Activated naive CD8-positive, alpha-beta T cell (primary cell): ENCODE measurements around the gene NUAK1.

Experiments
- H3K27ac Mint-ChIP-seq: one replicate; pipeline ENCODE4 v1.8.0; 2021; ENCODE audit warnings: mixed read lengths
- H3K27me3 Mint-ChIP-seq: one replicate; pipeline ENCODE4 v1.8.0; 2021; ENCODE audit warnings: mixed read lengths
- H3K36me3 Mint-ChIP-seq: one replicate; pipeline ENCODE4 v1.8.0; 2021; ENCODE audit warnings: mixed read lengths
- H3K4me1 Mint-ChIP-seq: one replicate; pipeline ENCODE4 v1.8.0; 2021; ENCODE audit warnings: low read depth, mixed read lengths
- H3K4me3 Mint-ChIP-seq: one replicate; pipeline ENCODE4 v1.8.0; 2021; ENCODE audit warnings: mild to moderate bottlenecking, mixed read lengths
- H3K9me3 Mint-ChIP-seq: one replicate; pipeline ENCODE4 v1.8.0; 2021; ENCODE audit warnings: low read depth, mixed read lengths

Gene NUAK1

DNA sequence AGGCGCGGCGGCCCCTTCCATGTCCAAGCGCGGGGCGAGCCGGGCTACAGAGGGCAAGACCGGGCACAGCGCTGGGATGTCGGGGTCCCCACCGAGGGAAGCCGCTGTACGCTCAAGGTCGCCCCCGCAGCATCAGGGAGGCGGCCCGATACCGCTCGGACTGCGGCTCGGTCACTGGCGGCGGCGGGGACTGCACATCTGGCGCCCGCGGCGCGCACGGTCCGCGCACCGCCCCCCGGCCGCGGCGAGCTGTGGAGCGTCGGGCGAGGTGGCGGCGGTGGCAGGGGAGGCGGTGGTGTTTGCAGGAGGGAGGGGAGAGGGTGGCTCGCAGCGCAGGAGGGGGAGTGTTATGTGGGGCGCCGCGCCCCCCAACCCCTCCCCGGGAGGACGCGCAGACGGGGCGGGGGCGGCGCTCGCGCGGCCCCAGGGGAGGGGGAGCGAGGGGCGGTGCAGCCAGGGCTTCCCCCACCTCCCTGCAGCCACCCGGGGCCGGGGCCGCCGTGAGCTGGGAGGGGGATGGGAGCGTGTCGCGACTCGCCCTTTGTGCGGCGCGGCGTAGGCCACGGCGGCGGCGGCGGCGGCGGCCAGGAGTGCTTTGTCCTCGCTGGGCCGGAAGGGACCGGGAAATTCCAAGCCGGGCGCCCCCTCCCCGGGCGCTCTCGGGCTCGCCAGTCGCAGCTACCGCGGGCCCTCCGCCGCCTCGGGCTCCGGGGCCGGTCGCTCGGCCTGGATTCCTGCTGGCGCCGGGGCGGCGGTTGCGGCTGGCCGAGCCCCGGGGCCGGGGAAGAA is at the start of gene NUAK1:
Gene NUAK1 (minus strand): TSS at position 322 of the 789 bp plus-strand sequence. CDS start 301 bp downstream, at position 21.
- Mint-ChIP-seq H3K9me3 (no peaks in the 10 kb centered on the region), H3K4me3 (peak within 1 kb of the TSS; percentile 81), H3K4me1 (peaks cover 16% of the 10 kb centered on the region), H3K27me3 (peaks cover 48% of the 10 kb centered on the region), H3K27ac (no peak within 1 kb of the TSS), H3K36me3 (no peaks in the 10 kb centered on the region)

DNA sequence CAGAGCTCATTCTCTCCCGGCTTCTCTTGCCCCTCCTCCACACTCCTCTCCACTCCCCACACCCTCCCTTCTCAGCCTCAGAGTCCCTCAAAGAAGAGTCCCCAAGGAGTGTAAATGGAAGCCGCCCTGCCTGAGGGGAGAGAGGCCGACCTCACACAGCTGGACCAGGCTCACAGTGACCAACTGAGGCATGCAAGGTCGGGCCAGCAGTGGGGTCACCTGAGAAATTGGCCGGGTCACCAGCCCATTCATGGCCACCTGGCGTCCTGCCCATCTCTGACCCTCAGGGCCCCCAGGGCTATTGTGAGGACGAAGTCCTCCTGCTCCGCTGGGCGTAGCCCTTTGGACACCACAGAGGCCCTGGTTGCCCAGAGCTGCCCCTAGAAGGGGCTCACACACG is 49.5 kb upstream of the NUAK1 start:
- Mint-ChIP-seq H3K9me3 (no peaks in the 10 kb centered on the region), H3K36me3 (no peaks in the 10 kb centered on the region), H3K4me3 (no peak overlapping the region), H3K4me1 (no peaks in the 10 kb centered on the region), H3K27me3 (peaks cover 6% of the 10 kb centered on the region), H3K27ac (no peak overlapping the region)

DNA sequence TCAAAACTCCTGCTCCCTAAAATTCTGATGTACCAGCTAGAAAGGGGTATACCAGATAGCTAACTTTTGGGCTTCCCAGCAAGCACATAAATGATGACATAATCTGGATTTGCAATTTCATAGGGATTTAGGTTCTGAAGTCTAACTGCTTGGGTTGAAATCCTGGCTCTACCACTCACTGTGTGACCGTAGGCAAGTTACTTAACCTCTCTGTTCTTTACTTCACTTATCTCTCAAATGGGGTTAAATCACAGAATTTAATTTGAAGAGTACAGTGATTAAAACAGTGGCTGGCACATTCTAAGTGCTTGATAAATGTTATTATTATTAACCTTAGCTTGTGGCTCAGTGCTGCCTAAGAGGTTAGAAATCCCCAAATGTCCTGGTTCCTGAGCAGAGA is 49.1 kb upstream of the NUAK1 start:
- no peaks in the 10 kb centered on the region for H3K4me1 Mint-ChIP-seq
- H3K9me3 Mint-ChIP-seq, result no peaks in the 10 kb centered on the region
- H3K27me3 Mint-ChIP-seq, result peaks cover 8% of the 10 kb centered on the region
- H3K27ac Mint-ChIP-seq, result no peak overlapping the region
- H3K4me3 Mint-ChIP-seq, result no peak overlapping the region
- no peaks in the 10 kb centered on the region for H3K36me3 Mint-ChIP-seq

DNA sequence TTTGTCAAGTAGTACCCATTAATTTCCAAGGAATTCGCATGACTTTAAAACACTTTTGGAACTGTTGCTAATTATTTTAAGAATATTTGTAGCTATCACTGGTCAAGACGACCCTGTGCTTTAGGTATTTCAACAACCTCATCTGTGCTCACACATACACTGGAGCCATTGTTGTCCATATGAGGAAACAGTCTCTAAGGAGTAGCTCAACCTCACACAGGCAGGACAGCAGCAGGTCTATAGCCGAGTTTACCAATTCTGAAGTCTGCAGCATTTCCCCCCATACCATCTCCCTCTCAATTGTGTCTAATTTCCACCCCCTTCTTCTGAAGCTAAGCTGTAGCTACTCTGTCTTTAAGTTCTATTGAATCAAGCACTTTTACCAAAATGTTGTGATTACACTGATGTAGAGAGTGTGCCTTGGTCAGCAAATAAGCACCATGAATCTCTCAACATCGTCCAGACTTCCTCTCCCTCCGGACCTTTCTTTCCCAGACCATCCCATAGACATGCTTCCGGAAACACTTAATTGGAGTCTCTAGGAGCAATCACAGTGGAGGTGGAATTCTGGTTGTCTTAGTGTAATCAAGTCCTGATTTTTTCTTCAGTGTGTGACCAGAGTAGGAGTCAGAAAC is 48.5 kb upstream of the NUAK1 start:
- no peaks in the 10 kb centered on the region for H3K36me3 Mint-ChIP-seq
- H3K27ac Mint-ChIP-seq, result no peak overlapping the region
- H3K9me3 Mint-ChIP-seq, result no peaks in the 10 kb centered on the region
- H3K4me3 Mint-ChIP-seq, result no peak overlapping the region
- H3K27me3 Mint-ChIP-seq, result peaks cover 8% of the 10 kb centered on the region
- no peaks in the 10 kb centered on the region for H3K4me1 Mint-ChIP-seq

DNA sequence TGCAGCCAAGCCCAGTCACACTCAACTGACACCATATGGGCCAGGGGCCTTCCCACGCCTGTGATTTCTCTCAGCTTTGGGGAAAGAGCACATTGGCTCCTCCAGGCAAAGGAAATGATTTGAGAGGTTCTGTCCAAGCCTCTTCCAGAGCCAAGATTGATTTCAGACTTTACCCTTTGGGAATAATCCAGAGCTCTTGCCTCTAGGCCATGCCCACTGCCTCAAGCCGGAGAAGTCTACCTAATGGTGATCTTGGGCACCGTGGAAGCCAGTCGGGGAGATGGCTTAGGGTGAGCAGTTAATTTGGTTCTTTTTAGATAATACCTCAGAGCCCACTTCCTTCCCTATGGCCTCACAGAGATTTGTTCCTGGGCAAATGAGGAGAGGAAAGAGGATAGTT is 45.0 kb upstream of the NUAK1 start:
- peaks cover 8% of the 10 kb centered on the region for H3K27me3 Mint-ChIP-seq
- no peak overlapping the region for H3K27ac Mint-ChIP-seq
- H3K4me3 Mint-ChIP-seq, result no peak overlapping the region
- H3K36me3 Mint-ChIP-seq, result no peaks in the 10 kb centered on the region
- no peaks in the 10 kb centered on the region for H3K9me3 Mint-ChIP-seq
- no peaks in the 10 kb centered on the region for H3K4me1 Mint-ChIP-seq

DNA sequence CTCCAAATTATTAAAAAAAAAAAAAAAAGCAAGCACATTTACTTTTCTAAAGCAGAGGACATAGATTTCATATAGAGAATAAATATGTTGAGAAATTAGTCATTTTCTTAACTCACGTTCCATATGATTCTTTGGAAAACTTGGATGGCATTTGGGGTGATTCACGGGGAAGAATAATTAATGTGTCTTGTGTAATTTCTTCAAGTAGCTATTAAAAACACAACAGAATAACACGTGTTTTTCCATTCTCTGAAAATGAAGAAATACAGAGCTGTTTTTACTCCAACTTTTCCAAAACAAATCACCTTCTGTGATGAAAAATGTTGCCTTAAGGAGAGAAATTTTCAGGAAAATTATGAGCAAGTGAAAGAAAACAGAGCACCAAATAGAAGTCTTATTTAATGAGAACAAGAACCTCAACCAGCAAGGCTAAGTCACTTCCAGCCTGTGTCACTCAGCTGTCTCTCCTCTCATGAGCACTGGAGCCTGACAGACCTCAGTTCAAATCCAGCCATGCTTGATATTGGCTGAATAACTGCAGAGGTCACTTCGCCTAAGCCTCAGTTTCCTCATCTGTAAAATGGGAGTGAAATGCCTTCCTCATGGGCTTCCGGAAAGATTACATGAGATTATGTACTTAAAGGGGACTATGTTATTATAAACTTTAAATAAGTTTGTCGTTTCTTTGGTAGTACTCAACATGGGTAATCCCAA is 42.8 kb upstream of the NUAK1 start:
- Mint-ChIP-seq H3K27me3 (peaks cover 5% of the 10 kb centered on the region), H3K36me3 (no peaks in the 10 kb centered on the region), H3K9me3 (no peaks in the 10 kb centered on the region), H3K4me3 (no peak overlapping the region), H3K4me1 (no peaks in the 10 kb centered on the region), H3K27ac (no peak overlapping the region)

DNA sequence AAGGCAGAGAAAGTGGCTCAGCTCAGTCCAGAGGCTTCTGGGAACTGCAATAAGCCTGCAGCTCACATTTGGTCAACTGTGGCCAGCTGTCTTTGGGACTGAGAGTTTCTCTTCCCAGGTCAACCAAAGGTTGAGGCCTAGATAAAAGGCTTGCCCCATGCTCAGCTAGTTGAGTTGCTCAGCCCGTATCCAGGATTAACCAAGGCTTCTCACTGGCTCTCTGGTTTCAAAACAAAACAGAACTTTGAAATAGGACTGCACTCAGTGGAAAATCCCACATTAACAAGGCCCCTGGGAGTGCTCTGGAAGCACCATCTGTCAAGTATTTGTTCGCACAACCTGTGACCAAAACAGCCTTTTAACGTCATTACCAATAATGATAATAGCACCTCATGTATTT is 40.3 kb upstream of the NUAK1 start:
- no peaks in the 10 kb centered on the region for H3K36me3 Mint-ChIP-seq
- H3K27me3 Mint-ChIP-seq, result peaks cover 7% of the 10 kb centered on the region
- H3K4me1 Mint-ChIP-seq, result no peaks in the 10 kb centered on the region
- H3K27ac Mint-ChIP-seq, result no peak overlapping the region
- no peaks in the 10 kb centered on the region for H3K9me3 Mint-ChIP-seq
- H3K4me3 Mint-ChIP-seq, result no peak overlapping the region

DNA sequence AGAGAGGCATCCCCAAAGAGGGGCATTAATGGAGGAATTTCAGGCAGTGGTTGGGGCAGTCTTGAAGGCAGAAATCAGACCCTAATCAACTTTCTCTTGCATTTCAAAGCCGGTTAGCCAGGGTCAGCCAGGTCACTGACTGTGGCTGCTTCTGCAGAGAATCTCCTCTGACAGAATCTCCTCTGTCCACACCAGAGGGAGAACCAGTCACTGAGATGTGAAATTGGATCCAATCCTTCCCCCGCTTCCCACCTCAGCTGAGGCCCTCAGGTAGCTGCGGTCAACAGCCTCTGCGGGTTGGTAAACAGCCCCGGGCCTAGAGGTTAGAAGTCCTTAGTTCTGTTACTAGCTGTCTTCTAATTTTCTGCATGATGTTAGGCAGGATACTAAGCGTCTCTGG is 39.8 kb upstream of the NUAK1 start:
- H3K27me3 Mint-ChIP-seq, result peaks cover 7% of the 10 kb centered on the region
- H3K4me1 Mint-ChIP-seq, result no peaks in the 10 kb centered on the region
- no peaks in the 10 kb centered on the region for H3K9me3 Mint-ChIP-seq
- H3K36me3 Mint-ChIP-seq, result no peaks in the 10 kb centered on the region
- H3K4me3 Mint-ChIP-seq, result no peak overlapping the region
- H3K27ac Mint-ChIP-seq, result no peak overlapping the region

DNA sequence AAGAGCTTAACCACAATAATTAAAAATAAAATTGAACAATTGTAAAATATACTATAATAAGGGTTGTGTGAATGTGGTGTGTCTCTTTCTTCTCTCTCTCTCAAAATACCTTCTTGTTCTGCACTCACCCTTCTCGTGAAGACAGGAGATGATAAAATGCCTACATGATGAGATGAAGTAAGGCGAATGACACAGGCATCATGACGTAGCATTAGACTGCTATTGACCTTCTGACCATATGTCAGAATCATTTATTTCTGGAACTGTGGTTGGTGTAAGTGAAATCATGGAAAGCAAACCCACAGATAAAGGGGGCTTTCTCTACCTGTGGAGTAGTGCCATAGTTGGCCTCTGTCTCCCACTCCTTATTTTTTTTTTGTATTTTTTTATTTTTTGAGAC is 37.8 kb upstream of the NUAK1 start:
- Mint-ChIP-seq H3K27me3 (peaks cover 3% of the 10 kb centered on the region), H3K36me3 (no peaks in the 10 kb centered on the region), H3K4me1 (no peaks in the 10 kb centered on the region), H3K9me3 (no peaks in the 10 kb centered on the region), H3K4me3 (no peak overlapping the region), H3K27ac (no peak overlapping the region)

DNA sequence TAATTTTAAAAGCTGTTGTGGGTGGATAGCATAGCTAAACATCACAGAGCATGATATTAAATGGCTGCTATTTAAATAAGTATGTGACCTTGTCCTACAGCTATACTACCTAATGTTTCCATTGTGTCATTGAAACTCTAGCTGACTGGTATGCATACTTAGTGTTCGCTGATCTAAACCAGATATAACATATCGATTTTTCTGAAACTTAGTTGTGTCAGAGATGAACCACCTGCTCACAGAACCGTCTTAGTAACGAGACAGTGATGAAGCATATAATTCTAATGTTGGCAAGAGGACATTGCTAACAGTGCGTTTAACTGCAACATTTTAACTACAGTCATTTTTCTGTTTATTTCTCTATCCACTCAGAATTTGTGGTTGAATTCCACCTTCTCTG is 36.1 kb upstream of the NUAK1 start:
- Mint-ChIP-seq H3K4me3 (no peak overlapping the region), H3K36me3 (no peaks in the 10 kb centered on the region), H3K27ac (no peak overlapping the region), H3K4me1 (no peaks in the 10 kb centered on the region), H3K27me3 (peaks cover 3% of the 10 kb centered on the region), H3K9me3 (no peaks in the 10 kb centered on the region)

DNA sequence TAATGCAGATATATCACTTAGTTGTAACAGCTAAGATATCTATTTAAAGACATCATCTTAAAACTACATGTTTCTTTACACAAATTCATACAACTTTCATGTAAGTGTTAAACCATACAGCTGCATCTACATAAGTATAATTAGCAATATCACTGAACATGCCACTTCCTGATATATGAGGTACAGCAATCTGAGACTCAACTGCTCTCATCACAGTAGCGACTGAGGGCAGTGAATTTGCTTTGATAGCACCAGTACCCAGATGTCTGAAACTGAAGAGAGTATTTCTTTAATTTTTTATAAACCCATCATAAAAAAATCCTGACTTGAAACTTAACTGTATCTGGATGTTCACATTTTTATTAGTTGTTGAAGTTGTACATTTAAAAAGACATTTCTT is 34.7 kb upstream of the NUAK1 start:
- Mint-ChIP-seq H3K4me1 (no peaks in the 10 kb centered on the region), H3K36me3 (peaks cover 2% of the 10 kb centered on the region), H3K27ac (no peak overlapping the region), H3K4me3 (no peak overlapping the region), H3K27me3 (peaks cover 5% of the 10 kb centered on the region), H3K9me3 (peaks cover 3% of the 10 kb centered on the region)

DNA sequence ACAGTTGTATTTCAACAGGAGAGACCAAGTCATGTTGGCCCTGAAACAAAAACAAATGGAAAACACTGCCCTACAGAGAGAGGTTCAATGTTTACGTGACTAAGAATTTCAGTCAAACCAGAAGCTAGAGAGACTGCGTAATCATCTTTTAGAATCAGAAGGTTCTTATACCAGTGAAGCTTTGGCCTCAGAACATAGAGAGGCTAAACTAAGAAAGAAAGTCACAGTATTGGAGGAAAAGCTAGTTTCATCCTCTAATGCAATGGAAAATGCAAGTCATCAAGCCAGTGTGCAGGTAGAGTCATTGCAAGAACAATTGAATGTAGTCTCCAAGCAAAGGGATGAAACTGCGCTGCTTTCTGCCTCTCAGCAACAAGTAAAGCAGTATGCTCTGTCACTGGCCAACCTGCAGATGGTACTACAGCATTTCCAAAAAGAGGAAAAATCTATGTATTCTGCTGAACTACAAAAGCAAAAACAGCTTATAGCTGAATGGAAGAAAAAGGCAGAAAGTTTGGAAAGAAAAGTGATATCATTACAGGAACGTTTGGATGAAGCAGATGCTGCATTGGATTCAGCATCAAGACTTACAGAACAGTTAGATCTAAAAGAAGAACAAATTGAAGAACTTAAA is 32.5 kb upstream of the NUAK1 start:
- H3K9me3 Mint-ChIP-seq, result peaks cover 11% of the 10 kb centered on the region
- H3K27ac Mint-ChIP-seq, result no peak overlapping the region
- peaks cover 10% of the 10 kb centered on the region for H3K27me3 Mint-ChIP-seq
- H3K4me1 Mint-ChIP-seq, result no peaks in the 10 kb centered on the region
- H3K36me3 Mint-ChIP-seq, result peaks cover 2% of the 10 kb centered on the region
- H3K4me3 Mint-ChIP-seq, result no peak overlapping the region

DNA sequence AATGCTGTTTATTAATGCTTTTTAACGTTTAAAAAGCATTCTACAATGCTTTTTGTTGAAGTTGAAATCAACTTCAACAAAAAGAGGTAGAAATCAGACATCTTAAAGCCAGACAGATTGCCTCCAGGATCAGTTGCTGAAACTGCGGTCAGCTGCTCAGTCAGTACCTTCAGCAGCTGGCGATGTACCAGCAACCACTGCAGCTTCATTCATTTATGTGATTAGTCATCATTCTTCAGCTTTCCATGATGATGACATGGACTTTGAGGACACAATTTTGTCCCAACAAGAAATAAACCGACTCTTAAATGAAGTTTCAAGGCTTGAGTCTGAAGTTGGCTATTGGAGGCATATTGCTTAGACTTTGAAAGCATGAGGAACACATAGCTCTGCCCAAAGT is 31.5 kb upstream of the NUAK1 start:
- Mint-ChIP-seq H3K4me1 (no peaks in the 10 kb centered on the region), H3K9me3 (peaks cover 11% of the 10 kb centered on the region), H3K27me3 (peaks cover 18% of the 10 kb centered on the region), H3K27ac (no peak overlapping the region), H3K4me3 (no peak overlapping the region), H3K36me3 (peaks cover 2% of the 10 kb centered on the region)

DNA sequence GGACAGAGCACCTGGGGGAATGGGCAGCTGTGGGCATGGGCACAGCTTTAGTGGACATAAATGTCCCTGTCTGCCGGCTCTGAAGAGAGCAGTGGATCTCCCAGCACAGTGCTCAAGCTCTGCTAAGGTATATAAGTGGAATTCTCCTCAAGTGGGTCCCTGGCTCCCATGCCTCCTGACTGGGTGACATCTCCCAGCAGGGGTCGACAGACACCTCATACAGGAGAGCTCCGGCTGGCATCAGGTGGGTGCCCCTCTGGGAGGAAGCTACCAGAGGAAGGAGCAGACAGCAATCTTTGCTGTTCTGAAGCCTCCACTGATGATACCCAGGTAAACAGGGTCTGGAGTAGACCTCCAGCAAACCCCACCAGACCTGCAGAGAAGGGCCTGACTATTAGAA is 25.0 kb upstream of the NUAK1 start:
- H3K36me3 Mint-ChIP-seq, result peaks cover 1% of the 10 kb centered on the region
- no peaks in the 10 kb centered on the region for H3K4me1 Mint-ChIP-seq
- H3K27me3 Mint-ChIP-seq, result peaks cover 30% of the 10 kb centered on the region
- no peak overlapping the region for H3K4me3 Mint-ChIP-seq
- peaks cover 18% of the 10 kb centered on the region for H3K9me3 Mint-ChIP-seq
- no peak overlapping the region for H3K27ac Mint-ChIP-seq

DNA sequence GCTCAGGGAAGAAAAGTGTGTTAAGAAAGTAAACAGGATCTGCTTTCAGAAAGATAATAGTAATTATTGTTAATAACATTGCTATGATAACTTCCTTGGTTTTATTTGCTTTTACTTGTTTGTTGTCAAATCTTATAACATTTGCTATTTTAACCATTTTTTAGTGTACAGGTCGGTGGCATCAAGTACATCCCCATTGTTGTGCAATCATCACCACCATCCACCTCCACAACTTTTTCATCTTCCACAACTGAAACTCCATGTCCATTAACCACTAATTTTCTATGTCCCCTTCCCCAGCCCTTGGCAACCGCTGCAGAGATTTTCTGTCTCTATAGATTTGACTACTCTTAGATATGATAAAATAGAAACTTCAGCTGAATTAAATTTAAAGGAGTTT is 22.7 kb upstream of the NUAK1 start:
- H3K27ac Mint-ChIP-seq, result no peak overlapping the region
- no peaks in the 10 kb centered on the region for H3K4me1 Mint-ChIP-seq
- H3K36me3 Mint-ChIP-seq, result no peaks in the 10 kb centered on the region
- H3K4me3 Mint-ChIP-seq, result no peak overlapping the region
- peaks cover 24% of the 10 kb centered on the region for H3K27me3 Mint-ChIP-seq
- peaks cover 7% of the 10 kb centered on the region for H3K9me3 Mint-ChIP-seq
